Endothelial cell of umbilical vein (primary cell): ENCODE results near the gene RSKR. TPM values are rescaled to one million over a fixed set of nuclear protein-coding genes. Genes with fewer than 3 reads are reported as not detected.

Source experiments
- BruUV-seq: library from RNA; stranded (reverse); fragments of 400-500 nt; replicated peaks from 2 replicates; lab custom pipeline; 2021; lab: Mats Ljungman, UMichigan
- CTCF ChIA-PET: fragments of 300-600, 350-600 bp; sonication (Branson Sonifier 250); formaldehyde crosslinking; loops from one replicate; lab custom pipeline; 2021; ENCODE audit warnings: antibody characterized with exemption, inconsistent platforms; lab: Charles Lee
- POLR2A ChIA-PET: fragments of 300-600, 350-600 bp; sonication (Branson Sonifier 250); formaldehyde crosslinking; loops from one replicate; lab custom pipeline; 2021; ENCODE audit warnings: antibody characterized with exemption, inconsistent platforms; lab: Charles Lee
- DNase-seq: peaks from one replicate; pipeline ENCODE4 v3.0.0-alpha.2; 2011; ENCODE audit warnings: low read depth, low spot score
- FAIRE-seq: peaks from 2 replicates; lab custom pipeline; 2011; peaks lifted over from hg19 to GRCh38; lab: Jason Lieb, UNC
- H2AFZ ChIP-seq: 2 replicates; pipeline ENCODE4 v1.6.0; 2012; ENCODE audit warnings: low read depth, low read length, control low read depth, inconsistent platforms
- H3K27ac ChIP-seq: 2 replicates; pipeline ENCODE4 v1.5.1; 2011; ENCODE audit warnings: low read depth, mild to moderate bottlenecking, control low read depth, low read length, moderate library complexity; ENCODE audit not compliant: insufficient read depth
- H3K27me3 ChIP-seq, 2 experiments: 2 replicates each; pipeline versions ENCODE4 v1.6.0 to v1.6.1; 2011; ENCODE audit warnings: low read length in 2 of 2, mixed read lengths in 1 of 2; ENCODE audit not compliant: control insufficient read depth in 2 of 2, insufficient read depth in 2 of 2
- H3K36me3 ChIP-seq, 2 experiments: 2 replicates in 1 of 2; 3 replicates in 1 of 2; pipeline ENCODE4 v1.5.1; 2011; ENCODE audit warnings: low read length in 2 of 2, mild to moderate bottlenecking in 1 of 2, moderate library complexity in 1 of 2; ENCODE audit not compliant: control insufficient read depth in 2 of 2, insufficient read depth in 2 of 2; ENCODE audit errors: extremely low read depth in 1 of 2
- H3K4me1 ChIP-seq: 3 replicates; pipeline ENCODE4 v1.5.1; 2011; ENCODE audit warnings: mild to moderate bottlenecking, low read length; ENCODE audit not compliant: control insufficient read depth, insufficient read depth; ENCODE audit errors: extremely low read depth
- H3K4me2 ChIP-seq: 2 replicates; pipeline ENCODE4 v1.6.1; 2011; ENCODE audit warnings: low read length, control low read depth, mixed read lengths; ENCODE audit not compliant: insufficient read depth
- H3K4me3 ChIP-seq, 3 experiments: fragments of 200-600 bp in 1 of 3; sonication (generic), shearing (Covaris generic) in 1 of 3; replicated peaks in 1 of 3; 2 replicates each; pipeline ENCODE4 v1.5.1; 2011 to 2016; ENCODE audit warnings: control low read depth in 3 of 3, low read length in 3 of 3, mild to moderate bottlenecking in 2 of 3, inconsistent platforms in 1 of 3, low read depth in 1 of 3, moderate library complexity in 1 of 3; ENCODE audit not compliant: insufficient read depth in 1 of 3
- H3K79me2 ChIP-seq: 2 replicates; pipeline ENCODE4 v1.6.0; 2012; ENCODE audit warnings: low read length, inconsistent platforms; ENCODE audit not compliant: control insufficient read depth, insufficient read depth
- H3K9ac ChIP-seq: replicated peaks from 2 replicates; pipeline ENCODE3; 2011; ENCODE audit warnings: low read length, control low read depth; ENCODE audit not compliant: insufficient read depth; ENCODE audit errors: extremely low read depth
- H3K9me1 ChIP-seq: replicated peaks from 3 replicates; pipeline ENCODE4 v1.6.0; 2011; ENCODE audit warnings: mild to moderate bottlenecking, low read length; ENCODE audit not compliant: control insufficient read depth, insufficient read depth; ENCODE audit errors: extremely low read depth
- H3K9me3 ChIP-seq: replicated peaks from 2 replicates; pipeline ENCODE4 v1.5.1; 2012; ENCODE audit warnings: low read length, inconsistent platforms; ENCODE audit not compliant: control insufficient read depth, insufficient read depth
- H4K20me1 ChIP-seq: replicated peaks from 2 replicates; pipeline ENCODE3; 2011; ENCODE audit warnings: mild to moderate bottlenecking, low read length; ENCODE audit not compliant: control insufficient read depth, insufficient read depth; ENCODE audit errors: extremely low read depth
- EZH2 ChIP-seq: IDR thresholded peaks from 2 replicates; pipeline ENCODE4 v1.6.1; 2012; ENCODE audit warnings: borderline replicate concordance, low read depth, mild to moderate bottlenecking, moderate library complexity, low read length, inconsistent platforms; ENCODE audit not compliant: severe bottlenecking
- FOS ChIP-seq: IDR thresholded peaks from 2 replicates; pipeline ENCODE4 v1.6.1; 2011; ENCODE audit warnings: mild to moderate bottlenecking, low read length, moderate library complexity, borderline replicate concordance; ENCODE audit not compliant: insufficient read depth
- GATA2 ChIP-seq: IDR thresholded peaks from 2 replicates; pipeline ENCODE4 v1.7.0; 2011; ENCODE audit warnings: low read depth, mild to moderate bottlenecking, moderate library complexity, mixed read lengths, low read length; ENCODE audit not compliant: insufficient read length, insufficient read depth
- JUN ChIP-seq: IDR thresholded peaks from 2 replicates; pipeline ENCODE4 v1.6.1; 2011; ENCODE audit warnings: borderline replicate concordance, low read depth; ENCODE audit not compliant: insufficient read length, insufficient read depth
- MYC ChIP-seq: IDR thresholded peaks from one replicate; pipeline ENCODE4 v1.6.1; 2011; ENCODE audit warnings: mild to moderate bottlenecking, low read depth, low read length
- POLR2A ChIP-seq: IDR thresholded peaks from 2 replicates; pipeline ENCODE4 v1.6.1; 2012; ENCODE audit warnings: low read depth, mild to moderate bottlenecking, control low read depth, low read length
- POLR2AphosphoS5 ChIP-seq: IDR thresholded peaks from 2 replicates; pipeline ENCODE4 v1.6.1; 2012; ENCODE audit warnings: low read depth, mild to moderate bottlenecking, control low read depth, low read length, moderate library complexity; ENCODE audit not compliant: insufficient read depth
- dilution Hi-C: fragments of 300-500 bp; cut with MboI; formaldehyde crosslinking; loops from one replicate; pipeline ENCODE4 v1.15.0; 2019; ENCODE audit warnings: low sequenced_read_pairs; ENCODE audit not compliant: extremely low pct_ligation_motif_present
- intact Hi-C: fragments of 100-400 bp; cut with micrococcal nuclease; formaldehyde crosslinking; loops from one replicate; pipeline ENCODE4 v1.10.0; 2022
- polyA plus RNA-seq, 4 experiments: library from polyadenylated mRNA; depleted of rRNA in 3 of 4; stranded (reverse) in 3 of 4; unstranded in 1 of 4; fragments of >200 nt; gene quantifications; 2 replicates each; pipeline versions ENCODE4 v1.2.1 to v1.2.3, GENCODE V29; 2011 to 2012; ENCODE audit warnings: missing spikeins in 1 of 4
- total RNA-seq: library from RNA; stranded (reverse); gene quantifications from 2 replicates; pipeline ENCODE4 v1.2.3, GENCODE V29; 2021
- TF ChIP-seq, protein P1 (sequence below), 2 donors: IDR thresholded peaks; 1 replicate in 1 of 2; 2 replicates in 1 of 2; pipeline ENCODE4 v1.5.1; 2011; ENCODE audit warnings: low read length in 2 of 2, mild to moderate bottlenecking in 2 of 2, moderate library complexity in 2 of 2, control low read depth in 1 of 2, inconsistent platforms in 1 of 2, low read depth in 1 of 2; ENCODE audit not compliant: insufficient read depth in 1 of 2; ENCODE audit errors: extremely low read depth in 1 of 2
- TF ChIP-seq, protein P2 (sequence below): IDR thresholded peaks from 2 replicates; pipeline ENCODE4 v1.6.1; 2011; ENCODE audit not compliant: insufficient read depth, insufficient read length

Gene RSKR
- total and polyA plus RNA-seq, 2 donors (not counting 3 experiments of a cell fraction or from before 2014, with no cell fraction given) = 10.0 to 19.9 TPM

DNA sequence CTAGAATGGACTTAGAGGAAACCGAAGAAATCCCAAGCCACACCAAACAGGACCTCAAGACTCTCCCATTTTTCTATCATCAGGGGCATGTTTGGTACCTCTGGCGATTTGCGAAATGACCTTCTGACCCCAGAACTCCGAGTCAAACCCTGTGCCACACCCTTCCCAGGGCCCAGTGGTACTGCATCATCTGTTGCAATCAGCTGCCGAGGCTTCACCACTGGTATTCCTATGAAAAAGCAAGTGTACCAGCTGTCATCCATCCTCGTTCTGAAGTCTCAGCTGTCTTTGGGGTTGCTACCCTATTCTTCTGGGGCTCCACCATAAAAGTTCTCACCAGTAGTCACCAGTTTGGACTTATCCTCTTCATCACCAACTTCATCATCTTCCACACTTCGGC lies 2.3 kb upstream of the RSKR start:
- Histone ChIP-seq H4K20me1 (no peaks in the 10 kb centered on the region), H3K4me1 (peaks cover 7% of the 10 kb centered on the region), H3K4me3 (no peak overlapping the region), H3K36me3 (peaks cover 38 to 50% of the 10 kb centered on the region in 2 experiments), H3K4me2 (no peak overlapping the region), H3K9me1 (no peaks in the 10 kb centered on the region), H3K9me3 (no peaks in the 10 kb centered on the region), H3K79me2 (no peaks in the 10 kb centered on the region), H3K27ac (no peak overlapping the region), H3K9ac (no peak overlapping the region), H3K27me3 (no peaks in the 10 kb centered on the region), H2AFZ (no peak overlapping the region)
- dilution Hi-C loops (no loop called here), intact Hi-C loops (no loop called here)
- FAIRE-seq (no peak), DNase-seq (no peak)
- TF ChIP-seq GATA2 (no peak), FOS (no peak), MYC (no peak), EZH2 (no peak), POLR2A (no peak), JUN (no peak), POLR2AphosphoS5 (no peak)
- TF ChIP-seq, protein P1, sequence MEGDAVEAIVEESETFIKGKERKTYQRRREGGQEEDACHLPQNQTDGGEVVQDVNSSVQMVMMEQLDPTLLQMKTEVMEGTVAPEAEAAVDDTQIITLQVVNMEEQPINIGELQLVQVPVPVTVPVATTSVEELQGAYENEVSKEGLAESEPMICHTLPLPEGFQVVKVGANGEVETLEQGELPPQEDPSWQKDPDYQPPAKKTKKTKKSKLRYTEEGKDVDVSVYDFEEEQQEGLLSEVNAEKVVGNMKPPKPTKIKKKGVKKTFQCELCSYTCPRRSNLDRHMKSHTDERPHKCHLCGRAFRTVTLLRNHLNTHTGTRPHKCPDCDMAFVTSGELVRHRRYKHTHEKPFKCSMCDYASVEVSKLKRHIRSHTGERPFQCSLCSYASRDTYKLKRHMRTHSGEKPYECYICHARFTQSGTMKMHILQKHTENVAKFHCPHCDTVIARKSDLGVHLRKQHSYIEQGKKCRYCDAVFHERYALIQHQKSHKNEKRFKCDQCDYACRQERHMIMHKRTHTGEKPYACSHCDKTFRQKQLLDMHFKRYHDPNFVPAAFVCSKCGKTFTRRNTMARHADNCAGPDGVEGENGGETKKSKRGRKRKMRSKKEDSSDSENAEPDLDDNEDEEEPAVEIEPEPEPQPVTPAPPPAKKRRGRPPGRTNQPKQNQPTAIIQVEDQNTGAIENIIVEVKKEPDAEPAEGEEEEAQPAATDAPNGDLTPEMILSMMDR (IDR thresholded peaks at IDR 0.05; ENCODE audit: extremely low read depth in 1 of 2, insufficient read depth in 1 of 2, low read depth in 1 of 2, low read length in 2 of 2) = no peak
- TF ChIP-seq, protein P2, sequence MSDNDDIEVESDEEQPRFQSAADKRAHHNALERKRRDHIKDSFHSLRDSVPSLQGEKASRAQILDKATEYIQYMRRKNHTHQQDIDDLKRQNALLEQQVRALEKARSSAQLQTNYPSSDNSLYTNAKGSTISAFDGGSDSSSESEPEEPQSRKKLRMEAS = no peak
- CTCF ChIA-PET = interaction anchor here (1.3 to 2.6 kb wide), 2 partner anchors 29 to 31 kb away, joined by 4 to 5 read pairs; partner anchors contain the start of gene BLTP2
- POLR2A ChIA-PET = no interaction called here
- BruUV-seq = no TSS peak
